A549 (cell line): ENCODE measurements around the gene CHPF2. TPM values are rescaled to one million over a fixed set of nuclear protein-coding genes. Genes with fewer than 3 reads are reported as not detected.
A peak's percentile ranks its signal among the peaks of the same experiment; 100 is the strongest.

Experiments
- ATAC-seq, 2 experiments: fragments of 200-7000 bp in 1 of 2; fragments of >200 bp in 1 of 2; cut with Nextera tagmentation in 1 of 2; cut with Tn5 transposase in 1 of 2; 3 replicates each; pipeline versions ENCODE4 v1.8.0 to v1.9.1; 2018 to 2020; ENCODE audit warnings: mild to moderate bottlenecking in 1 of 2, moderate library complexity in 1 of 2
- CTCF ChIA-PET: fragments of 300-600 bp; sonication (Branson Sonifier 250); formaldehyde crosslinking; extraction: SDS; loops from one replicate; lab custom pipeline; 2021; ENCODE audit warnings: antibody characterized with exemption, inconsistent platforms; lab: Yijun Ruan, JAX
- POLR2A ChIA-PET: fragments of 350-600 bp; formaldehyde crosslinking; extraction: SDS; loops from one replicate; lab custom pipeline; 2021; ENCODE audit warnings: antibody characterized with exemption, inconsistent platforms; lab: Yijun Ruan, JAX
- DNase-seq, 2 experiments: peaks; one replicate each; pipeline versions ENCODE4 v3.0.0 to v3.0.0-alpha.2; 2011 to 2016; ENCODE audit warnings: low read depth in 1 of 2, low spot score in 1 of 2
- FAIRE-seq: peaks from 2 replicates; lab custom pipeline; 2011; peaks lifted over from hg19 to GRCh38; lab: Jason Lieb, UNC
- H3K27ac ChIP-seq, 2 experiments: fragments of >200 bp; sonication (Bioruptor Twin); formaldehyde crosslinking; 3 replicates each; pipeline ENCODE4 v1.5.1; 2016 to 2017
- H3K4me1 ChIP-seq: fragments of >200 bp; sonication (Bioruptor Twin); formaldehyde crosslinking; 3 replicates; pipeline ENCODE4 v1.6.1; 2016
- H3K4me2 ChIP-seq: fragments of >200 bp; sonication (Bioruptor Twin); formaldehyde crosslinking; 3 replicates; pipeline ENCODE4 v1.6.1; 2016
- H3K4me3 ChIP-seq: fragments of >200 bp; sonication (Bioruptor Twin); formaldehyde crosslinking; 3 replicates; pipeline ENCODE4 v1.5.1; 2016
- H3K9me3 ChIP-seq: fragments of >200 bp; sonication (Bioruptor Twin); formaldehyde crosslinking; 3 replicates; pipeline ENCODE4 v1.6.1; 2016
- BCL3 ChIP-seq: fragments of >200 bp; sonication (Bioruptor Twin); formaldehyde crosslinking; IDR thresholded peaks from 3 replicates; pipeline ENCODE4 v1.6.1; 2016
- CBX8 ChIP-seq: fragments of 200-600 bp; sonication (generic); IDR thresholded peaks from 2 replicates; pipeline ENCODE4 v1.6.1; 2016
- CHD4 ChIP-seq: fragments of 200-600 bp; sonication (generic); IDR thresholded peaks from 2 replicates; pipeline ENCODE4 v1.6.1; 2016; ENCODE audit warnings: antibody characterized with exemption, mild to moderate bottlenecking, borderline replicate concordance
- CTCF ChIP-seq: fragments of >200 bp; sonication (Bioruptor Twin); formaldehyde crosslinking; IDR thresholded peaks from 3 replicates; pipeline ENCODE4 v1.5.1; 2016
- EHF ChIP-seq: fragments of 250-450 bp; sonication (Bioruptor Pico); IDR thresholded peaks from 2 replicates; pipeline ENCODE4 v1.5.0; 2020; ENCODE audit warnings: mild to moderate bottlenecking
- EHMT2 ChIP-seq: fragments of 200-600 bp; sonication (generic); IDR thresholded peaks from 2 replicates; pipeline ENCODE4 v1.6.1; 2016; ENCODE audit warnings: antibody characterized with exemption, low read depth, mild to moderate bottlenecking, moderate library complexity
- EP300 ChIP-seq, 2 experiments: fragments of >200 bp; sonication (Bioruptor Twin); formaldehyde crosslinking; IDR thresholded peaks; 2 replicates in 1 of 2; 3 replicates in 1 of 2; pipeline ENCODE4 v1.6.1; 2016 to 2017
- ESRRA ChIP-seq: fragments of 150-350 bp; IDR thresholded peaks from 2 replicates; pipeline ENCODE4 v1.6.1; 2014; ENCODE audit warnings: mild to moderate bottlenecking, low read length, borderline replicate concordance
- FOXS1 ChIP-seq: fragments of 250-450 bp; sonication (Bioruptor Pico); IDR thresholded peaks from 2 replicates; pipeline ENCODE4 v1.5.0; 2020; ENCODE audit warnings: mild to moderate bottlenecking, moderate library complexity
- GATA3 ChIP-seq: IDR thresholded peaks from 2 replicates; pipeline ENCODE4 v1.6.1; 2012; ENCODE audit warnings: borderline replicate concordance
- HEYL ChIP-seq: fragments of 250-450 bp; sonication (Bioruptor Pico); IDR thresholded peaks from 2 replicates; pipeline ENCODE4 v1.8.0; 2021; ENCODE audit warnings: mild to moderate bottlenecking, moderate library complexity
- HOXA7 ChIP-seq: fragments of 250-450 bp; sonication (Bioruptor Pico); IDR thresholded peaks from 2 replicates; pipeline ENCODE4 v1.5.0; 2020; ENCODE audit warnings: mild to moderate bottlenecking, moderate library complexity
- HOXB5 ChIP-seq: fragments of 250-450 bp; sonication (Bioruptor Pico); IDR thresholded peaks from 2 replicates; pipeline ENCODE4 v1.5.0; 2020; ENCODE audit warnings: mild to moderate bottlenecking, moderate library complexity
- JUN ChIP-seq, 2 experiments: fragments of >200 bp; sonication (Bioruptor Twin); formaldehyde crosslinking; IDR thresholded peaks; 2 replicates in 1 of 2; 3 replicates in 1 of 2; pipeline ENCODE4 v1.6.1; 2016 to 2017
- KDM1A ChIP-seq: fragments of 200-600 bp; sonication (generic); IDR thresholded peaks from 2 replicates; pipeline ENCODE4 v1.6.1; 2016; ENCODE audit warnings: low read depth, mild to moderate bottlenecking
- KDM5A ChIP-seq: fragments of 200-600 bp; sonication (generic); IDR thresholded peaks from 2 replicates; pipeline ENCODE4 v1.6.1; 2016; ENCODE audit warnings: antibody characterized with exemption, mild to moderate bottlenecking
- MAFK ChIP-seq: fragments of 450-650 bp; IDR thresholded peaks from 2 replicates; pipeline ENCODE4 v1.6.1; 2014; ENCODE audit not compliant: partially characterized antibody
- RAD21 ChIP-seq, 2 experiments: fragments of >200 bp in 1 of 2; sonication (Bioruptor Twin) in 1 of 2; formaldehyde crosslinking in 1 of 2; IDR thresholded peaks in 1 of 2; conservative IDR thresholded peaks in 1 of 2; 2 replicates in 1 of 2; 3 replicates in 1 of 2; pipeline ENCODE4 v1.6.1; 2012 to 2018; ENCODE audit warnings: inconsistent platforms in 1 of 2
- SMC3 ChIP-seq: fragments of >200 bp; sonication (Bioruptor Twin); formaldehyde crosslinking; IDR thresholded peaks from 3 replicates; pipeline ENCODE4 v1.6.1; 2018; ENCODE audit warnings: inconsistent platforms
- TP53 ChIP-seq: fragments of 250-450 bp; sonication (Bioruptor Pico); IDR thresholded peaks from 2 replicates; pipeline ENCODE4 v1.5.0; 2021; ENCODE audit warnings: mild to moderate bottlenecking, moderate library complexity
- ZNF302 ChIP-seq: fragments of 250-450 bp; sonication (Bioruptor Pico); IDR thresholded peaks from 2 replicates; pipeline ENCODE4 v1.9.0; 2021; ENCODE audit warnings: inconsistent platforms, mild to moderate bottlenecking, moderate library complexity
- WGBS: methylation state at CpG from one replicate; pipeline ENCODE4 v1.1.6; 2017; ENCODE audit errors: missing lambda C conversion rate; 5-methylcytosine and 5-hydroxymethylcytosine counted together
- polyA plus RNA-seq, 4 experiments: library from polyadenylated mRNA; depleted of rRNA in 3 of 4; stranded (reverse); fragments of >200 nt; fragmentation: RNase III in 1 of 4; extraction: RNeasy Plus Mini Kit Qiagen cat#74134 plus additional on column Dnase treatment in 1 of 4; gene quantifications; 2 replicates in 3 of 4; 3 replicates in 1 of 4; pipeline ENCODE4 v1.2.3, GENCODE V29; 2011 to 2017

The CHPF2 gene
- polyA plus RNA-seq, 2 of the 4 experiments (the other 2 are of a cell fraction), result 14.9 to 29.6 TPM

GRCh38 chr7:151244196-151244840, 12.0 kb downstream of the CHPF2 start:
- Histone ChIP-seq H3K27ac (no peak overlapping the region), H3K9me3 (no peaks in the 10 kb centered on the region), H3K4me1 (peaks cover 53% of the 10 kb centered on the region), H3K4me3 (no peak overlapping the region), H3K4me2 (peak overlapping the region; percentile 100; the same call in 1 of the 3 replicates)
- DNase-seq (peak; percentile 42 to 73), FAIRE-seq (no peak), ATAC-seq (no peak)
- CTCF ChIA-PET, result interaction anchor here (0.6 to 5.3 kb wide), 41 partner anchors 9 to 281 kb away, joined by 3 to 69 read pairs (median 4); partner anchors contain the start of genes ABCF2, CHPF2 and GBX1
- TF ChIP-seq EP300 (IDR thresholded peaks at IDR 0.05) (no peak), RAD21 (conservative IDR thresholded peaks at IDR 0.05 in 1 of 2, IDR thresholded peaks at IDR 0.05 in 1 of 2) (peak; percentile 48 to 54), SMC3 (peak; percentile 42), CTCF (peak; percentile 82)
- WGBS, result 31% methylated on average over 9 of the region's 10 CpGs
- POLR2A ChIA-PET, result interaction anchor here (1.0 to 1.1 kb wide), 2 partner anchors 12 to 17 kb away, joined by 3 to 5 read pairs; partner anchors contain the start of genes ABCF2 and CHPF2

- DNase-seq (no peak), FAIRE-seq (no peak), ATAC-seq (no peak)
- peak overlapping the region; percentile 52 for H3K4me3 ChIP-seq
- peak overlapping the region; percentile 100 for H3K4me2 ChIP-seq
- H3K9me3 ChIP-seq, result no peaks in the 10 kb centered on the region
- ChIA-PET POLR2A (interaction anchor here (1.0 to 1.1 kb wide), 2 partner anchors 12 to 18 kb away, joined by 3 to 5 read pairs; partner anchors contain the start of genes ABCF2 and CHPF2), CTCF (interaction anchor here (0.9 to 5.3 kb wide), 28 partner anchors 10 to 282 kb away, joined by 3 to 69 read pairs (median 6); partner anchors contain the start of genes ABCF2, CHPF2 and GBX1)
- WGBS, result 54% methylated on average over 15 of the region's 15 CpGs
- peak overlapping the region; percentile 63 to 83; a peak in 5 of 6 replicates for H3K27ac ChIP-seq
- no peak for TF ChIP-seq HOXB5 (CRISPR knock-in tag)
- no peak for TF ChIP-seq HOXA7
- no peak for TF ChIP-seq MAFK
- TF ChIP-seq EHF (CRISPR knock-in tag), result no peak
- TF ChIP-seq FOXS1 (CRISPR knock-in tag), result no peak
- TF ChIP-seq TP53 (CRISPR knock-in tag), result no peak
- no peak for TF ChIP-seq KDM5A
- no peak for TF ChIP-seq HEYL (CRISPR knock-in tag)
- TF ChIP-seq CHD4, result no peak
- TF ChIP-seq CTCF, result no peak
- peaks cover 59% of the 10 kb centered on the region for H3K4me1 ChIP-seq
Measured at GRCh38 chr7:151244841-151245346, 12.6 kb downstream of the CHPF2 start.

- FAIRE-seq, result no peak
- Histone ChIP-seq H3K4me2 (peak overlapping the region; percentile 100), H3K4me1 (peaks cover 56% of the 10 kb centered on the region), H3K27ac (peak overlapping the region; percentile 63 to 83; a peak in 5 of 6 replicates), H3K9me3 (no peaks in the 10 kb centered on the region), H3K4me3 (peak overlapping the region; percentile 52)
- POLR2A ChIA-PET, result interaction anchor here (0.9 to 2.1 kb wide), 2 partner anchors 13 to 19 kb away, joined by 3 to 9 read pairs; partner anchors contain the start of genes ABCF2 and CHPF2
- WGBS, result 10% methylated on average over 19 of the region's 60 CpGs
- CTCF ChIA-PET, result interaction anchor here (0.8 to 5.3 kb wide), 25 partner anchors 10 to 283 kb away, joined by 3 to 69 read pairs (median 5); partner anchors contain the start of genes ABCF2 and CHPF2
- peak in 1 of 2 experiments; percentile 88 for DNase-seq
- ATAC-seq, result peak; percentile 37 to 72
- TF ChIP-seq ESRRA (peak; percentile 55; the same call in 1 of the 2 replicates), GATA3 (no peak), CHD4 (no peak), CBX8 (no peak), EHMT2 (no peak), JUN (IDR thresholded peaks at IDR 0.05) (no peak; a peak in 1 of 5 replicates), KDM1A (peak; percentile 70; the same call in 1 of the 2 replicates), BCL3 (no peak), CTCF (peak; percentile 88), TP53 (CRISPR knock-in tag) (no peak), RAD21 (conservative IDR thresholded peaks at IDR 0.05 in 1 of 2, IDR thresholded peaks at IDR 0.05 in 1 of 2) (peak in 1 of 2 experiments; percentile 50; a peak in 2 of 5 replicates), ZNF302 (CRISPR knock-in tag) (no peak), SMC3 (peak; percentile 50; the same call in 2 of the 3 replicates)
Measured at GRCh38 chr7:151245360-151246101, 13.2 kb downstream of the CHPF2 start.
